ENCODE measurements around the gene NEDD8.

NEDD8 gene

DNA sequence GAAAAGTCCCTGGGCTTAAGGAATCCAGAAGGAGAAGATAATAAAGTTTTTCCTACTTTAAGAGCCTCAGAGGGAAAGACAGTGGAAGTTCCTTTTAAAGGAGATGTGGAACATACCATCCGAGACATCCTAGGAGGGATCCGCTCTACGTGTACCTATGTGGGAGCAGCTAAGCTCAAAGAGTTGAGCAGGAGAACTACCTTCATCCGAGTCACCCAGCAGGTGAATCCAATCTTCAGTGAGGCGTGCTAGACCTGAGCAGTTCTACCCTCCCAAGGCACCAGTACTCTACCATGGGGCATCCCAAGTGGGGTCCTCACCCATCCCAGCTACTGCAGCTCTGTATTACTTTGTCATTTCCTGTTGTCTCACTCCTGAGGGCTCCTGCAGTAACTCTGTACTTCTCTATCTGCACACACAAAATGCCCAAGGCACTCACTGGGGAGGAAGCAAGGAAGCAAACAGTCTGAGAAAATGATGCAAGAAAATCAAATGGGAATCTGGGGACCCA is 6.4 kb upstream of the NEDD8 start:
- Histone ChIP-seq H3F3A (ENCODE audit: insufficient read depth, low read length) (0 out of 2 replicates have a peak, but pooled peaks cover 3% of the 10 kb centered on the region), H3K27me3 (ENCODE audit: insufficient read depth, low read length) (no peaks in the 10 kb centered on the region), H3K4me2 (ENCODE audit: low read length) (no peak overlapping the region), H3K9me3 (ENCODE audit: low read length) (no peaks in the 10 kb centered on the region), H3K4me3 (ENCODE audit: low read depth, low read length, poor library complexity, severe bottlenecking) (no peak overlapping the region), H3K9ac (ENCODE audit: low read length) (no peak overlapping the region), H4K20me1 (ENCODE audit: insufficient read depth, low read length) (no peaks in the 10 kb centered on the region), H2AFZ (ENCODE audit: low read length) (no peak overlapping the region), H3K27ac (ENCODE audit: low read depth, low read length, poor library complexity, severe bottlenecking) (no peak overlapping the region), H3K9me2 (ENCODE audit: low read depth, low read length) (no peaks in the 10 kb centered on the region), H3K36me3 (ENCODE audit: insufficient read depth, low read length) (peaks cover 70% of the 10 kb centered on the region), H3K79me2 (ENCODE audit: insufficient read depth, low read length) (no peaks in the 10 kb centered on the region), H3K4me1 (ENCODE audit: insufficient read depth, low read length, severe bottlenecking) (peaks cover 34% of the 10 kb centered on the region)
- TF ChIP-seq, protein P1, sequence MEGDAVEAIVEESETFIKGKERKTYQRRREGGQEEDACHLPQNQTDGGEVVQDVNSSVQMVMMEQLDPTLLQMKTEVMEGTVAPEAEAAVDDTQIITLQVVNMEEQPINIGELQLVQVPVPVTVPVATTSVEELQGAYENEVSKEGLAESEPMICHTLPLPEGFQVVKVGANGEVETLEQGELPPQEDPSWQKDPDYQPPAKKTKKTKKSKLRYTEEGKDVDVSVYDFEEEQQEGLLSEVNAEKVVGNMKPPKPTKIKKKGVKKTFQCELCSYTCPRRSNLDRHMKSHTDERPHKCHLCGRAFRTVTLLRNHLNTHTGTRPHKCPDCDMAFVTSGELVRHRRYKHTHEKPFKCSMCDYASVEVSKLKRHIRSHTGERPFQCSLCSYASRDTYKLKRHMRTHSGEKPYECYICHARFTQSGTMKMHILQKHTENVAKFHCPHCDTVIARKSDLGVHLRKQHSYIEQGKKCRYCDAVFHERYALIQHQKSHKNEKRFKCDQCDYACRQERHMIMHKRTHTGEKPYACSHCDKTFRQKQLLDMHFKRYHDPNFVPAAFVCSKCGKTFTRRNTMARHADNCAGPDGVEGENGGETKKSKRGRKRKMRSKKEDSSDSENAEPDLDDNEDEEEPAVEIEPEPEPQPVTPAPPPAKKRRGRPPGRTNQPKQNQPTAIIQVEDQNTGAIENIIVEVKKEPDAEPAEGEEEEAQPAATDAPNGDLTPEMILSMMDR (IDR thresholded peaks at IDR 0.05; ENCODE audit: low read length): no peak
- TF ChIP-seq EZH2 (IDR thresholded peaks at IDR 0.05; ENCODE audit: borderline replicate concordance, low read length): no peak

DNA sequence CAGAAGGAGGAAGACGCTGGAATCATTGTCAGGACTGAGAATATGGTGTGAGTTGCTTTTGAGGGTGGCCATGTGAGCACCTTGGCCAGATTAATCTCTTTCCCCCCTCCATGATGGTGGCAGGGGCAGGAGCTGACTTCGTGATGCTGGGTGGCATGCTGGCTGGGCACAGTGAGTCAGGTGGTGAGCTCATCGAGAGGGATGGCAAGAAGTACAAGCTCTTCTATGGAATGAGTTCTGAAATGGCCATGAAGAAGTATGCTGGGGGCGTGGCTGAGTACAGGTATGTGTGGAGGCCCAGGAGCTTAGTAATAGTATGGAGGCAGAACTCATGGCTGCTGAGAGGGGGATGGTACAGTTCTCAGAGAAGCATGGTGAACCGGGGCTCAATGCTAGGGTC is 6.0 kb upstream of the NEDD8 start:
- Histone ChIP-seq H3K4me1 (ENCODE audit: insufficient read depth, low read length, severe bottlenecking) (peaks cover 34% of the 10 kb centered on the region), H2AFZ (ENCODE audit: low read length) (no peak overlapping the region), H3F3A (ENCODE audit: insufficient read depth, low read length) (0 out of 2 replicates have a peak, but pooled peaks cover 3% of the 10 kb centered on the region), H3K79me2 (ENCODE audit: insufficient read depth, low read length) (no peaks in the 10 kb centered on the region), H3K9me3 (ENCODE audit: low read length) (no peaks in the 10 kb centered on the region), H3K4me3 (ENCODE audit: low read depth, low read length, poor library complexity, severe bottlenecking) (no peak overlapping the region), H4K20me1 (ENCODE audit: insufficient read depth, low read length) (no peaks in the 10 kb centered on the region), H3K9me2 (ENCODE audit: low read depth, low read length) (no peaks in the 10 kb centered on the region), H3K4me2 (ENCODE audit: low read length) (no peak overlapping the region), H3K9ac (ENCODE audit: low read length) (no peak overlapping the region), H3K27ac (ENCODE audit: low read depth, low read length, poor library complexity, severe bottlenecking) (no peak overlapping the region), H3K36me3 (ENCODE audit: insufficient read depth, low read length) (peaks cover 70% of the 10 kb centered on the region), H3K27me3 (ENCODE audit: insufficient read depth, low read length) (no peaks in the 10 kb centered on the region)
- TF ChIP-seq, protein P1 (IDR thresholded peaks at IDR 0.05; ENCODE audit: low read length): no peak
- no peak for TF ChIP-seq EZH2 (IDR thresholded peaks at IDR 0.05; ENCODE audit: borderline replicate concordance, low read length)

DNA sequence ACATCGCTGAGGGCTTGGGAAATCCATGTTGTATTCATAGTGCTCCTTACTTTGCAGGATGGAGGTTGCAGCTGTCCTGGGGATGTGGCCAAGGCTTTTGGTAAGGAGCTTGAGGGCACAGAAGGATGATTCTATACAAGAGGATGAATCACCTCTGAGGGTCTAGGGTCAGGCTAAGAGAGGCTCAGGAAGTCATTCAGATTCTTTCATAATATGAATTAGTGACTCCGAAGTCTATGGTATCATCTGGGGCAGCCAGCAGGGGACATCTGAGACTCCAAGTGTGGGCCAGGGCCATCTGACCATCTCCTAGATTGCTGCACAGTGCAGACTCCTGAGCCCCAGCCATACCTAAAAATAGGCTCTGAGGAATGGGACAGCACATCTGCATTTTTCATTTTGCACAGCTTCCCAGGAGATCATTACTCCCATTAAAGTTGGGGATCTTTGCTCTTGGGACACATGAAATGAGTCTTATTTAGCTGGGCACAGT is 5.3 kb upstream of the NEDD8 start:
- H3K36me3 ChIP-seq (ENCODE audit: insufficient read depth, low read length): peaks cover 70% of the 10 kb centered on the region
- H3K27me3 ChIP-seq (ENCODE audit: insufficient read depth, low read length): no peaks in the 10 kb centered on the region
- H3K4me1 ChIP-seq (ENCODE audit: insufficient read depth, low read length, severe bottlenecking): peaks cover 34% of the 10 kb centered on the region
- H3K9me3 ChIP-seq (ENCODE audit: low read length): no peaks in the 10 kb centered on the region
- no peaks in the 10 kb centered on the region for H3K79me2 ChIP-seq (ENCODE audit: insufficient read depth, low read length)
- H3K4me2 ChIP-seq (ENCODE audit: low read length): no peak overlapping the region
- no peak overlapping the region for H3K9ac ChIP-seq (ENCODE audit: low read length)
- no peaks in the 10 kb centered on the region for H4K20me1 ChIP-seq (ENCODE audit: insufficient read depth, low read length)
- no peak overlapping the region for H3K4me3 ChIP-seq (ENCODE audit: low read depth, low read length, poor library complexity, severe bottlenecking)
- TF ChIP-seq, protein P1 (IDR thresholded peaks at IDR 0.05; ENCODE audit: low read length): no peak
- TF ChIP-seq EZH2 (IDR thresholded peaks at IDR 0.05; ENCODE audit: borderline replicate concordance, low read length): no peak
- H2AFZ ChIP-seq (ENCODE audit: low read length): no peak overlapping the region
- no peak overlapping the region for H3K27ac ChIP-seq (ENCODE audit: low read depth, low read length, poor library complexity, severe bottlenecking)
- 0 out of 2 replicates have a peak, but pooled peaks cover 3% of the 10 kb centered on the region for H3F3A ChIP-seq (ENCODE audit: insufficient read depth, low read length)
- no peaks in the 10 kb centered on the region for H3K9me2 ChIP-seq (ENCODE audit: low read depth, low read length)
